Dendritic cell treated with granulocyte-macrophage colony-stimulating factor and Interleukin-4, amounts not matched to agents 40 ng/mL and 50 ng/mL, for 4 days (primary cell): ENCODE data around the gene OR2D3.
"Not testable (repeated sequence)": the region's sequence is repeated elsewhere in the genome, so short reads cannot be mapped to it uniquely, and the experiment has no call there.

ENCODE experiments used
- H3K27ac Mint-ChIP-seq: one replicate; pipeline ENCODE4 v1.8.0; 2022; ENCODE audit warnings: mild to moderate bottlenecking, mixed read lengths
- H3K27me3 Mint-ChIP-seq: one replicate; pipeline ENCODE4 v1.8.0; 2022; ENCODE audit warnings: mild to moderate bottlenecking, mixed read lengths
- H3K36me3 Mint-ChIP-seq: one replicate; pipeline ENCODE4 v1.8.0; 2022; ENCODE audit warnings: low read depth, mixed read lengths
- H3K4me1 Mint-ChIP-seq: one replicate; pipeline ENCODE4 v1.8.0; 2022; ENCODE audit warnings: low read depth, mixed read lengths
- H3K4me3 Mint-ChIP-seq: one replicate; pipeline ENCODE4 v1.8.0; 2022; ENCODE audit warnings: mild to moderate bottlenecking, moderate library complexity, mixed read lengths
- H3K9me3 Mint-ChIP-seq: one replicate; pipeline ENCODE4 v1.8.0; 2022; ENCODE audit warnings: mixed read lengths
- intact Hi-C: fragments of 100-400 bp; cut with micrococcal nuclease; formaldehyde crosslinking; loops from one replicate; pipeline ENCODE4 v1.15.0; 2022

The OR2D3 gene

GRCh38 chr11:6962673-6963072, 41.9 kb downstream of the OR2D3 start:
- no peaks in the 10 kb centered on the region for H3K36me3 Mint-ChIP-seq
- no peak overlapping the region for H3K4me3 Mint-ChIP-seq
- H3K27me3 Mint-ChIP-seq, result no peaks in the 10 kb centered on the region
- no peak overlapping the region for H3K27ac Mint-ChIP-seq
- intact Hi-C loops, result no loop called here
- no peaks in the 10 kb centered on the region for H3K4me1 Mint-ChIP-seq
- no peaks in the 10 kb centered on the region for H3K9me3 Mint-ChIP-seq

- H3K4me3 Mint-ChIP-seq, result no peak overlapping the region
- H3K27ac Mint-ChIP-seq, result no peak overlapping the region
- H3K9me3 Mint-ChIP-seq, result no peaks in the 10 kb centered on the region
- no peaks in the 10 kb centered on the region for H3K36me3 Mint-ChIP-seq
- H3K4me1 Mint-ChIP-seq, result no peaks in the 10 kb centered on the region
- intact Hi-C loops, result no loop called here
- no peaks in the 10 kb centered on the region for H3K27me3 Mint-ChIP-seq
Observed at GRCh38 chr11:6968816-6969215, 48.0 kb downstream of the OR2D3 start.

- H3K27ac Mint-ChIP-seq, H3K4me3 Mint-ChIP-seq, H3K27me3 Mint-ChIP-seq: not testable (repeated sequence)
Observed at GRCh38 chr11:6969854-6970253, 49.1 kb downstream of the OR2D3 start.

More at GRCh38 chr11:6969854-6970253, 49.1 kb downstream of the OR2D3 start:
- intact Hi-C loops, H3K4me1 Mint-ChIP-seq, H3K36me3 Mint-ChIP-seq, H3K9me3 Mint-ChIP-seq: not testable (repeated sequence)
